ENCODE measurements around the gene FUZ.
"Not testable (repeated sequence)": the region's sequence is repeated elsewhere in the genome, so short reads cannot be mapped to it uniquely, and the experiment has no call there.

GRCh38 chr19:49819452-49820115 is 6.5 kb upstream of the FUZ start:
- TF ChIP-seq CTCF (IDR thresholded peaks at IDR 0.05; ENCODE audit: low read length); EZH2 (IDR thresholded peaks at IDR 0.05; ENCODE audit: borderline replicate concordance, low read length): not testable (repeated sequence)

All from OCI-LY1 (cell line).